ENCODE measurements around the gene COL6A2. TPM values are rescaled to one million over a fixed set of nuclear protein-coding genes. Genes with fewer than 3 reads are reported as not detected.
"Not testable (repeated sequence)": the region's sequence is repeated elsewhere in the genome, so short reads cannot be mapped to it uniquely, and the experiment has no call there.

The COL6A2 gene
- total RNA-seq, 1 experiment from 2014 or later, result 87.0 TPM

- peak overlapping the region; percentile 19; the same call in 1 of the 2 replicates for H3K27ac ChIP-seq (ENCODE audit: low read depth, low read length)
- H3K36me3 ChIP-seq (ENCODE audit: control insufficient read depth in 1 of 2, insufficient read depth in 2 of 2, low read length in 2 of 2), result no peaks in the 10 kb centered on the region
- H3K4me2 ChIP-seq (ENCODE audit: low read length), result no peak overlapping the region
- H3K4me1 ChIP-seq (ENCODE audit: control insufficient read depth in 1 of 2, insufficient read depth in 2 of 2, low read length in 2 of 2), result peaks cover 0 to 19% of the 10 kb centered on the region in 2 experiments; a peak in 2 of 4 replicates
- H3K27me3 ChIP-seq (ENCODE audit: insufficient read depth, low read length), result no peaks in the 10 kb centered on the region
- no peaks in the 10 kb centered on the region for H3K9me3 ChIP-seq (ENCODE audit: control insufficient read depth in 1 of 2, insufficient read depth in 1 of 2, low read depth in 1 of 2, low read length in 2 of 2)
- no peak overlapping the region for H3K4me3 ChIP-seq (replicated peaks in 1 of 2; ENCODE audit: low read depth in 1 of 2, low read length in 2 of 2)
- TF ChIP-seq SRF (IDR thresholded peaks at IDR 0.05; ENCODE audit: low read depth) (no peak), FOSL1 (IDR thresholded peaks at IDR 0.05; ENCODE audit: low read depth) (no peak), SP1 (IDR thresholded peaks at IDR 0.05; ENCODE audit: low read depth) (no peak), ZFX (IDR thresholded peaks at IDR 0.05) (no peak)
- no peak for DNase-seq (ENCODE audit: low read depth, low spot score)
- no peaks in the 10 kb centered on the region for H4K20me1 ChIP-seq (ENCODE audit: insufficient read depth)
- ChIA-PET RAD21 (ENCODE audit: low non-redundant PET in 1 of 2, low total read pairs in 2 of 2, uncharacterized antibody in 2 of 2, unreplicated experiment in 2 of 2) (no interaction called here), POLR2A (no interaction called here), CTCF (no interaction called here)
- no TSS peak for BruUV-seq (replicated peaks)
- no peaks in the 10 kb centered on the region for H3K9me2 ChIP-seq (ENCODE audit: insufficient read depth)
- H3K79me2 ChIP-seq (ENCODE audit: insufficient read depth, low read length), result no peaks in the 10 kb centered on the region
- intact Hi-C loops (cut with micrococcal nuclease), result loop anchor here (5.0 to 10.0 kb wide), 4 partner anchors 65 to 180 kb away; partner anchors contain the start of genes MCM3AP and YBEY
- H2AFZ ChIP-seq (ENCODE audit: low read depth, low read length, poor library complexity, severe bottlenecking), result no peak overlapping the region
- H3K9ac ChIP-seq (ENCODE audit: low read length), result no peak overlapping the region
- no peak for ATAC-seq
These were observed 48.9 kb downstream of the COL6A2 start for GRCh38 chr21:46146856-46147255.

- H3K9me2 ChIP-seq (ENCODE audit: insufficient read depth); CTCF ChIA-PET; H3K9ac ChIP-seq (ENCODE audit: low read length); H3K36me3 ChIP-seq (ENCODE audit: control insufficient read depth in 1 of 2, insufficient read depth in 2 of 2, low read length in 2 of 2); H4K20me1 ChIP-seq (ENCODE audit: insufficient read depth); H3K9me3 ChIP-seq (ENCODE audit: control insufficient read depth in 1 of 2, insufficient read depth in 1 of 2, low read depth in 1 of 2, low read length in 2 of 2); H3K79me2 ChIP-seq (ENCODE audit: insufficient read depth, low read length); H2AFZ ChIP-seq (ENCODE audit: low read depth, low read length, poor library complexity, severe bottlenecking); H3K27me3 ChIP-seq (ENCODE audit: insufficient read depth, low read length); POLR2A ChIA-PET; H3K4me3 ChIP-seq (replicated peaks in 1 of 2; ENCODE audit: low read depth in 1 of 2, low read length in 2 of 2); H3K4me2 ChIP-seq (ENCODE audit: low read length); BruUV-seq (replicated peaks): not testable (repeated sequence)
- RAD21 ChIA-PET (ENCODE audit: low non-redundant PET in 1 of 2, low total read pairs in 2 of 2, uncharacterized antibody in 2 of 2, unreplicated experiment in 2 of 2), result interaction anchor here in 1 of 2 experiments (0.7 kb wide), 2 partner anchors 11 to 55 kb away, joined by 5 to 6 read pairs; no protein-coding TSS in a partner anchor
- intact Hi-C loops (cut with micrococcal nuclease), result loop anchor here (5.0 to 10.0 kb wide), 4 partner anchors 65 to 180 kb away; partner anchors contain the start of genes MCM3AP and YBEY
- DNase-seq (ENCODE audit: low read depth, low spot score), result peak; percentile 78
- peaks cover 0 to 19% of the 10 kb centered on the region in 2 experiments; a peak in 2 of 4 replicates for H3K4me1 ChIP-seq (ENCODE audit: control insufficient read depth in 1 of 2, insufficient read depth in 2 of 2, low read length in 2 of 2)
- TF ChIP-seq CTCF (IDR thresholded peaks at IDR 0.05 in 2 of 3, conservative IDR thresholded peaks at IDR 0.05 in 1 of 3; ENCODE audit: borderline replicate concordance in 1 of 3, insufficient read depth in 1 of 3, low read depth in 2 of 3, low read length in 2 of 3) (peak in 2 of 3 experiments; percentile 86 to 87; a peak in 4 of 6 replicates), ZFX (IDR thresholded peaks at IDR 0.05) (peak; percentile 43; the same call in 1 of the 2 replicates)
- H3K27ac ChIP-seq (ENCODE audit: low read depth, low read length), result 0 out of 2 replicates have a peak overlapping the region, but pooled peaks have one; percentile 19
- peak; percentile 80 for ATAC-seq
These were observed 49.5 kb downstream of the COL6A2 start for GRCh38 chr21:46147429-46147828.

Measured in HCT116 (cell line).